A549 (cell line): ENCODE results near the gene PPARA. TPM values are rescaled to one million over a fixed set of nuclear protein-coding genes. Genes with fewer than 3 reads are reported as not detected.

ENCODE experiments used
- ATAC-seq, 2 experiments: fragments of 200-7000 bp in 1 of 2; fragments of >200 bp in 1 of 2; cut with Nextera tagmentation in 1 of 2; cut with Tn5 transposase in 1 of 2; 3 replicates each; pipeline versions ENCODE4 v1.8.0 to v1.9.1; 2018 to 2020; ENCODE audit warnings: mild to moderate bottlenecking in 1 of 2, moderate library complexity in 1 of 2
- CTCF ChIA-PET: fragments of 300-600 bp; sonication (Branson Sonifier 250); formaldehyde crosslinking; extraction: SDS; loops from one replicate; lab custom pipeline; 2021; ENCODE audit warnings: antibody characterized with exemption, inconsistent platforms; lab: Yijun Ruan, JAX
- POLR2A ChIA-PET: fragments of 350-600 bp; formaldehyde crosslinking; extraction: SDS; loops from one replicate; lab custom pipeline; 2021; ENCODE audit warnings: antibody characterized with exemption, inconsistent platforms; lab: Yijun Ruan, JAX
- DNase-seq, 2 experiments: peaks; one replicate each; pipeline versions ENCODE4 v3.0.0 to v3.0.0-alpha.2; 2011 to 2016; ENCODE audit warnings: low read depth in 1 of 2, low spot score in 1 of 2
- FAIRE-seq: peaks from 2 replicates; lab custom pipeline; 2011; peaks lifted over from hg19 to GRCh38; lab: Jason Lieb, UNC
- H3K27ac ChIP-seq, 2 experiments: fragments of >200 bp; sonication (Bioruptor Twin); formaldehyde crosslinking; 3 replicates each; pipeline ENCODE4 v1.5.1; 2016 to 2017
- H3K4me1 ChIP-seq: fragments of >200 bp; sonication (Bioruptor Twin); formaldehyde crosslinking; 3 replicates; pipeline ENCODE4 v1.6.1; 2016
- H3K4me2 ChIP-seq: fragments of >200 bp; sonication (Bioruptor Twin); formaldehyde crosslinking; 3 replicates; pipeline ENCODE4 v1.6.1; 2016
- H3K4me3 ChIP-seq: fragments of >200 bp; sonication (Bioruptor Twin); formaldehyde crosslinking; 3 replicates; pipeline ENCODE4 v1.5.1; 2016
- H3K9me3 ChIP-seq: fragments of >200 bp; sonication (Bioruptor Twin); formaldehyde crosslinking; 3 replicates; pipeline ENCODE4 v1.6.1; 2016
- EHF ChIP-seq: fragments of 250-450 bp; sonication (Bioruptor Pico); IDR thresholded peaks from 2 replicates; pipeline ENCODE4 v1.5.0; 2020; ENCODE audit warnings: mild to moderate bottlenecking
- ELK1 ChIP-seq: fragments of 150-350 bp; IDR thresholded peaks from 2 replicates; pipeline ENCODE4 v1.6.1; 2014; ENCODE audit warnings: low read depth, mild to moderate bottlenecking, low read length
- FOSB ChIP-seq: fragments of 250-450 bp; sonication (Bioruptor Pico); IDR thresholded peaks from 2 replicates; pipeline ENCODE4 v1.5.0; 2020; ENCODE audit warnings: mild to moderate bottlenecking, moderate library complexity
- HDAC2 ChIP-seq: fragments of 200-600 bp; sonication (generic); IDR thresholded peaks from 2 replicates; pipeline ENCODE4 v1.6.1; 2016
- HMGXB4 ChIP-seq: fragments of 250-450 bp; sonication (Bioruptor Pico); IDR thresholded peaks from 2 replicates; pipeline ENCODE4 v1.5.0; 2021; ENCODE audit warnings: mild to moderate bottlenecking, moderate library complexity, borderline replicate concordance
- HOXA7 ChIP-seq: fragments of 250-450 bp; sonication (Bioruptor Pico); IDR thresholded peaks from 2 replicates; pipeline ENCODE4 v1.5.0; 2020; ENCODE audit warnings: mild to moderate bottlenecking, moderate library complexity
- HOXB13 ChIP-seq: fragments of 250-450 bp; sonication (Bioruptor Pico); IDR thresholded peaks from 2 replicates; pipeline ENCODE4 v1.5.0; 2020; ENCODE audit warnings: low read depth, mild to moderate bottlenecking, moderate library complexity
- HOXB5 ChIP-seq: fragments of 250-450 bp; sonication (Bioruptor Pico); IDR thresholded peaks from 2 replicates; pipeline ENCODE4 v1.5.0; 2020; ENCODE audit warnings: mild to moderate bottlenecking, moderate library complexity
- KDM1A ChIP-seq: fragments of 200-600 bp; sonication (generic); IDR thresholded peaks from 2 replicates; pipeline ENCODE4 v1.6.1; 2016; ENCODE audit warnings: low read depth, mild to moderate bottlenecking
- KDM5A ChIP-seq: fragments of 200-600 bp; sonication (generic); IDR thresholded peaks from 2 replicates; pipeline ENCODE4 v1.6.1; 2016; ENCODE audit warnings: antibody characterized with exemption, mild to moderate bottlenecking
- MAZ ChIP-seq: fragments of 150-350 bp; IDR thresholded peaks from 2 replicates; pipeline ENCODE4 v1.6.1; 2014; ENCODE audit warnings: antibody characterized with exemption, low read depth, low read length, borderline replicate concordance
- NR3C1 ChIP-seq: fragments of >200 bp; sonication (Bioruptor Twin); formaldehyde crosslinking; IDR thresholded peaks from 3 replicates; pipeline ENCODE4 v1.6.1; 2017
- RAD21 ChIP-seq, 2 experiments: fragments of >200 bp in 1 of 2; sonication (Bioruptor Twin) in 1 of 2; formaldehyde crosslinking in 1 of 2; IDR thresholded peaks in 1 of 2; conservative IDR thresholded peaks in 1 of 2; 2 replicates in 1 of 2; 3 replicates in 1 of 2; pipeline ENCODE4 v1.6.1; 2012 to 2018; ENCODE audit warnings: inconsistent platforms in 1 of 2
- RCOR1 ChIP-seq: fragments of 150-350 bp; IDR thresholded peaks from 2 replicates; pipeline ENCODE4 v1.6.1; 2014; ENCODE audit warnings: antibody characterized with exemption, low read length, low read depth
- REST ChIP-seq: fragments of 200-600 bp; sonication (generic); IDR thresholded peaks from 2 replicates; pipeline ENCODE4 v1.6.1; 2016; ENCODE audit warnings: antibody characterized with exemption, mild to moderate bottlenecking, moderate library complexity
- SREBF2 ChIP-seq: fragments of 450-650 bp; IDR thresholded peaks from 2 replicates; pipeline ENCODE4 v1.6.1; 2014; ENCODE audit warnings: mild to moderate bottlenecking, moderate library complexity
- USF2 ChIP-seq: fragments of 450-650 bp; IDR thresholded peaks from 2 replicates; pipeline ENCODE4 v1.6.1; 2014; ENCODE audit warnings: antibody characterized with exemption
- ZC3H11A ChIP-seq: fragments of 450-650 bp; IDR thresholded peaks from 2 replicates; pipeline ENCODE4 v1.6.1; 2014; ENCODE audit warnings: antibody characterized with exemption, mild to moderate bottlenecking
- ZNF302 ChIP-seq: fragments of 250-450 bp; sonication (Bioruptor Pico); IDR thresholded peaks from 2 replicates; pipeline ENCODE4 v1.9.0; 2021; ENCODE audit warnings: inconsistent platforms, mild to moderate bottlenecking, moderate library complexity
- WGBS: methylation state at CpG from one replicate; pipeline ENCODE4 v1.1.6; 2017; ENCODE audit errors: missing lambda C conversion rate; 5-methylcytosine and 5-hydroxymethylcytosine counted together
- polyA plus RNA-seq, 4 experiments: library from polyadenylated mRNA; depleted of rRNA in 3 of 4; stranded (reverse); fragments of >200 nt; fragmentation: RNase III in 1 of 4; extraction: RNeasy Plus Mini Kit Qiagen cat#74134 plus additional on column Dnase treatment in 1 of 4; gene quantifications; 2 replicates in 3 of 4; 3 replicates in 1 of 4; pipeline ENCODE4 v1.2.3, GENCODE V29; 2011 to 2017

The PPARA gene
- polyA plus RNA-seq, 2 of the 4 experiments (the other 2 are of a cell fraction) = 2.6 to 2.8 TPM

GRCh38 chr22:46132830-46133587, 17.3 kb upstream of the PPARA start:
- Histone ChIP-seq H3K4me3 (no peak overlapping the region), H3K4me1 (no peaks in the 10 kb centered on the region), H3K9me3 (no peaks in the 10 kb centered on the region), H3K4me2 (no peak overlapping the region), H3K27ac (no peak overlapping the region)
- ChIA-PET CTCF (interaction anchor here (0.6 to 2.7 kb wide), 8 partner anchors 11 to 401 kb away, joined by 3 to 13 read pairs (median 4); no protein-coding TSS in a partner anchor), POLR2A (no interaction called here)
- TF ChIP-seq KDM1A = no peak
- no peak for TF ChIP-seq SREBF2
- no peak for TF ChIP-seq HOXB13
- no peak for TF ChIP-seq EHF
- no peak for TF ChIP-seq FOSB (CRISPR knock-in tag)
- WGBS = 81% methylated on average over 6 of the region's 19 CpGs
- DNase-seq (no peak), FAIRE-seq (no peak), ATAC-seq (no peak)

GRCh38 chr22:46133588-46133855, 16.8 kb upstream of the PPARA start:
- ATAC-seq (no peak), FAIRE-seq (no peak), DNase-seq (no peak)
- H3K4me2 ChIP-seq = no peak overlapping the region
- H3K4me1 ChIP-seq = no peaks in the 10 kb centered on the region
- H3K9me3 ChIP-seq = no peaks in the 10 kb centered on the region
- ChIA-PET CTCF (interaction anchor here (0.6 to 2.7 kb wide), 8 partner anchors 11 to 401 kb away, joined by 3 to 13 read pairs (median 4); no protein-coding TSS in a partner anchor), POLR2A (no interaction called here)
- no peak overlapping the region for H3K4me3 ChIP-seq
- 80% methylated on average over 1 of the region's 4 CpGs for WGBS
- TF ChIP-seq ZC3H11A (no peak), USF2 (no peak)
- no peak overlapping the region for H3K27ac ChIP-seq

- Histone ChIP-seq H3K4me3 (no peak overlapping the region), H3K9me3 (no peaks in the 10 kb centered on the region), H3K27ac (no peak overlapping the region), H3K4me1 (no peaks in the 10 kb centered on the region), H3K4me2 (no peak overlapping the region)
- CTCF ChIA-PET = interaction anchor here (0.6 to 2.7 kb wide), 3 partner anchors 12 to 180 kb away, joined by 3 to 13 read pairs (median 5); no protein-coding TSS in a partner anchor
- TF ChIP-seq HOXB13 (no peak), NR3C1 (no peak), RAD21 (conservative IDR thresholded peaks at IDR 0.05 in 1 of 2, IDR thresholded peaks at IDR 0.05 in 1 of 2) (no peak), MAZ (no peak), HDAC2 (no peak), HOXA7 (CRISPR knock-in tag) (no peak), HOXB5 (no peak), REST (no peak), HMGXB4 (no peak), ELK1 (no peak), KDM5A (no peak), ZNF302 (CRISPR knock-in tag) (no peak), RCOR1 (no peak)
- 85% methylated on average over 10 of the region's 15 CpGs for WGBS
- POLR2A ChIA-PET = no interaction called here
- FAIRE-seq = no peak
- no peak for ATAC-seq
- DNase-seq = no peak
These were observed 16.1 kb upstream of the PPARA start for GRCh38 chr22:46134111-46134705.
